Sigmoid colon (tissue), 4 donors: ENCODE measurements around the gene FBLN2.

Experiments
- CTCF ChIP-seq, 4 experiments: fragments of 450-650 bp in 3 of 4; fragments of 200-600 bp in 1 of 4; IDR thresholded peaks; one replicate each; pipeline ENCODE4 v1.5.1; 2016 to 2019; ENCODE audit warnings: antibody characterized with exemption in 4 of 4, mild to moderate bottlenecking in 3 of 4, moderate library complexity in 2 of 4
- POLR2A ChIP-seq, 2 donors: fragments of 450-650 bp; IDR thresholded peaks; one replicate each; pipeline ENCODE4 v1.6.1; 2016; ENCODE audit warnings: antibody characterized with exemption in 2 of 2, mild to moderate bottlenecking in 2 of 2, moderate library complexity in 2 of 2
- POLR2AphosphoS5 ChIP-seq, 4 donors: sonication (generic); formaldehyde crosslinking; IDR thresholded peaks; one replicate each; pipeline ENCODE4 v1.6.1; 2017; ENCODE audit warnings: antibody characterized with exemption in 4 of 4

GRCh38 chr3:13556207-13556606, 7.3 kb downstream of the FBLN2 start:
- TF ChIP-seq CTCF (IDR thresholded peaks at IDR 0.05) (no peak), POLR2AphosphoS5 (IDR thresholded peaks at IDR 0.05) (no peak), POLR2A (IDR thresholded peaks at IDR 0.05) (no peak)
